Natural killer cell (primary cell): ENCODE results near the gene CLEC19A. TPM values are rescaled to one million over a fixed set of nuclear protein-coding genes. Genes with fewer than 3 reads are reported as not detected.

ENCODE experiments used
- ATAC-seq, 3 donors: fragments of 150-1000 bp in 2 of 3; fragments of 200-7000 bp in 1 of 3; cut with Tn5 transposase; 1 replicate in 1 of 3; 2 replicates in 2 of 3; pipeline ENCODE4 v1.10.0; 2021; ENCODE audit warnings: mild to moderate bottlenecking in 2 of 3, moderate library complexity in 2 of 3
- DNase-seq, 2 donors: peaks; one replicate each; pipeline versions ENCODE4 v3.0.0 to v3.0.0-alpha.2; 2013 to 2021; ENCODE audit warnings: mixed read lengths in 1 of 2
- H3K27ac ChIP-seq: one replicate; pipeline ENCODE4 v1.5.1; 2013; ENCODE audit warnings: mild to moderate bottlenecking, low read length
- H3K27me3 ChIP-seq: one replicate; pipeline ENCODE4 v1.6.1; 2013; ENCODE audit warnings: low read length; ENCODE audit not compliant: control insufficient read depth, insufficient read depth
- H3K36me3 ChIP-seq: one replicate; pipeline ENCODE4 v1.6.1; 2013; ENCODE audit warnings: low read length; ENCODE audit not compliant: control insufficient read depth, insufficient read depth
- H3K4me1 ChIP-seq: one replicate; pipeline ENCODE4 v1.6.1; 2013; ENCODE audit warnings: low read length; ENCODE audit not compliant: control insufficient read depth, insufficient read depth
- H3K4me3 ChIP-seq: one replicate; pipeline ENCODE4 v1.5.1; 2013; ENCODE audit warnings: low read length
- H3K9me3 ChIP-seq: one replicate; pipeline ENCODE4 v1.6.1; 2013; ENCODE audit warnings: low read length; ENCODE audit not compliant: control insufficient read depth, insufficient read depth
- H3K27ac Mint-ChIP-seq, 2 donors: one replicate each; pipeline ENCODE4 v1.8.0; 2022; ENCODE audit warnings: mild to moderate bottlenecking in 2 of 2, mixed read lengths in 2 of 2, moderate library complexity in 1 of 2
- H3K27me3 Mint-ChIP-seq, 2 donors: one replicate each; pipeline ENCODE4 v1.8.0; 2022; ENCODE audit warnings: low read depth in 2 of 2, mixed read lengths in 2 of 2
- H3K36me3 Mint-ChIP-seq: one replicate; pipeline ENCODE4 v1.8.0; 2022; ENCODE audit warnings: mixed read lengths
- H3K4me1 Mint-ChIP-seq, 2 donors: one replicate each; pipeline ENCODE4 v1.8.0; 2022; ENCODE audit warnings: mixed read lengths in 2 of 2
- H3K4me3 Mint-ChIP-seq: one replicate; pipeline ENCODE4 v1.8.0; 2022; ENCODE audit warnings: mild to moderate bottlenecking, moderate library complexity, mixed read lengths
- H3K9me3 Mint-ChIP-seq, 2 donors: one replicate each; pipeline ENCODE4 v1.8.0; 2022; ENCODE audit warnings: mixed read lengths in 2 of 2
- WGBS: methylation state at CpG from one replicate; pipeline ENCODE4 v1.1.7; 2013; ENCODE audit warnings: missing lambda C conversion rate; ENCODE audit not compliant: insufficient coverage; 5-methylcytosine and 5-hydroxymethylcytosine counted together
- intact Hi-C: fragments of 100-400 bp; cut with micrococcal nuclease; formaldehyde crosslinking; loops from one replicate; pipeline ENCODE4 v1.14.2; 2022
- total RNA-seq, 4 donors: library from RNA; stranded (reverse); fragments of 120-200 nt in 1 of 4; gene quantifications; one replicate each; pipeline versions ENCODE4 v1.2.3 to v1.2.4, GENCODE V29; 2013 to 2022
- TF ChIP-seq, protein P1 (sequence below): fragments of 200-600 bp; IDR thresholded peaks from one replicate; pipeline ENCODE4 v1.8.0; 2022; ENCODE audit warnings: antibody characterized with exemption

The CLEC19A gene
- total RNA-seq, 3 donors from 2014 or later (not counting 1 experiment from before 2014, with no cell fraction given): not detected

GRCh38 chr16:19354371-19354770, 68.8 kb downstream of the CLEC19A start:
- no peak for DNase-seq
- intact Hi-C loops: no loop called here
- H3K27ac ChIP-seq: no peak overlapping the region
- no peaks in the 10 kb centered on the region for H3K27me3 ChIP-seq
- no peak overlapping the region for H3K4me3 ChIP-seq
- H3K9me3 ChIP-seq: no peaks in the 10 kb centered on the region
- Mint-ChIP-seq H3K27me3 (no peaks in the 10 kb centered on the region), H3K9me3 (no peaks in the 10 kb centered on the region), H3K36me3 (no peaks in the 10 kb centered on the region), H3K4me1 (no peaks in the 10 kb centered on the region), H3K4me3 (no peak overlapping the region), H3K27ac (no peak overlapping the region)
- no peak for ATAC-seq
- WGBS: 92% methylated on average over 2 of the region's 2 CpGs
- no peaks in the 10 kb centered on the region for H3K4me1 ChIP-seq
- H3K36me3 ChIP-seq: no peaks in the 10 kb centered on the region
- TF ChIP-seq, protein P1, sequence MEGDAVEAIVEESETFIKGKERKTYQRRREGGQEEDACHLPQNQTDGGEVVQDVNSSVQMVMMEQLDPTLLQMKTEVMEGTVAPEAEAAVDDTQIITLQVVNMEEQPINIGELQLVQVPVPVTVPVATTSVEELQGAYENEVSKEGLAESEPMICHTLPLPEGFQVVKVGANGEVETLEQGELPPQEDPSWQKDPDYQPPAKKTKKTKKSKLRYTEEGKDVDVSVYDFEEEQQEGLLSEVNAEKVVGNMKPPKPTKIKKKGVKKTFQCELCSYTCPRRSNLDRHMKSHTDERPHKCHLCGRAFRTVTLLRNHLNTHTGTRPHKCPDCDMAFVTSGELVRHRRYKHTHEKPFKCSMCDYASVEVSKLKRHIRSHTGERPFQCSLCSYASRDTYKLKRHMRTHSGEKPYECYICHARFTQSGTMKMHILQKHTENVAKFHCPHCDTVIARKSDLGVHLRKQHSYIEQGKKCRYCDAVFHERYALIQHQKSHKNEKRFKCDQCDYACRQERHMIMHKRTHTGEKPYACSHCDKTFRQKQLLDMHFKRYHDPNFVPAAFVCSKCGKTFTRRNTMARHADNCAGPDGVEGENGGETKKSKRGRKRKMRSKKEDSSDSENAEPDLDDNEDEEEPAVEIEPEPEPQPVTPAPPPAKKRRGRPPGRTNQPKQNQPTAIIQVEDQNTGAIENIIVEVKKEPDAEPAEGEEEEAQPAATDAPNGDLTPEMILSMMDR: no peak

DNA sequence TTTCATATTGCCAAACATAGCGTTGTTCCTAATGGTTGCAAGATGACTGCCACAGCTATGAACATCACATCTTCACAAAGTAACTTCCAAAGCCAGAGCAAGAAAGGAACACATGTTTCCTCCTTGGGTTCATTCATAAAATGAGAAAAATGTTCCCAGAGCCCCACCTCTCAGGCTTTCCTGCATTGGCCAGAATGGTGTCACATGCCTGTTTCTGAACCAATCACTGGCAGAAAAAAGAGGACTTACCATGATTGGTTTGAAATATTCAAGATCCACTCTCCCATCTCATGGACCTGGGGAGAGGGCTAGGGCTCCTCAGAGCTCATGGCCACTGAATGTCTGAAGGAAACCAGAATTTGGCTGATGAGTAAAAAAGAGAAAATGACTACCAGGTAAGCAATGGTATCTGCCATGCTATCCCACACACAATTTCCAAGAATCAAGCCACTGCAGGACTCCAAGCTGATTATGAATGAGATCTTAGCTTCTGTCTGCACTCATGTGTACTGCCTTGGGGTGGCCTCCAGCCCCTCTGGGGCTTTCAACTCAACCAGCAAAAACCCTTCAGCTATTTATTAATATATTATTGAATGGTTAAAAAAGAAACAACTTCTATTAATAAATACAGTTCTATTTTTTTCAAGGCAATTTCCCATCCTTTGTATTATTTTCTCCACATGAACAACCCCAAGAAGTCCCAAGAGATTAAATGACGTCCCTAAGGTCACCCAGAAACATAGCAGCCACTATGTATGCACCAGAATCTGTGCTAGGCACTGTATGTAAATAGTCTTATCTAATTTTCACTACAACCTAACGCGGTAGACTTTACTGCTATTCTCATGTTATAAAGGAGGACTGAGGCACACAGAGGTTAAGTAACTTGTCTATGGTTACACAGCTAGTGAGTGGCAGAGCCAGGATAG, 70.8 kb downstream of the CLEC19A start:
- no peak for ATAC-seq
- no peaks in the 10 kb centered on the region for H3K4me1 Mint-ChIP-seq
- 95% methylated on average over 3 of the region's 4 CpGs for whole genome bisulfite sequencing
- no peaks in the 10 kb centered on the region for H3K4me1 ChIP-seq
- no peak overlapping the region for H3K27ac Mint-ChIP-seq
- H3K27ac ChIP-seq: no peak overlapping the region
- TF ChIP-seq, protein P1: no peak
- no peak overlapping the region for H3K4me3 ChIP-seq
- no peaks in the 10 kb centered on the region for H3K9me3 ChIP-seq
- H3K27me3 ChIP-seq: no peaks in the 10 kb centered on the region
- no peaks in the 10 kb centered on the region for H3K36me3 Mint-ChIP-seq
- no peak overlapping the region for H3K4me3 Mint-ChIP-seq
- H3K27me3 Mint-ChIP-seq: no peaks in the 10 kb centered on the region
- no peak for DNase-seq
- no peaks in the 10 kb centered on the region for H3K36me3 ChIP-seq
- intact Hi-C loops: no loop called here
- H3K9me3 Mint-ChIP-seq: no peaks in the 10 kb centered on the region

DNA sequence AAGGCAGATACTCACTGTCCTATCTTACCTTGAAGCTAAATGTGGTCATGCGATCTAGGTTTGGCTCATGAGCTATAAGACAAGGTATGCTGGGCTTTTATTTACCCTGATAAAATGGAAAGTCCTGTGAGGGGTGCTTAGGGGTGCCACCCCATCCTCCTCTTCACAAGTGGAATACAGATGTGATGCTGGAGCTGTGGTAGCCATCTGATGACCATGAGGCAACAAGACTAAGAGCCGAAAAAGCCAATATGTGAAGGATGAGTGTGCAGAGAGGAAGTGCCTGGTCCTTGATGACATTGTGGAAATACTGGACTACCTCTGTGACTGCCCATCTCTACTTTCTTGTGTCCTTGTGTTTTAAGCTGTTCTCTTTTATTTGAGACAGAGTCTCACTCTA, 74.0 kb downstream of the CLEC19A start:
- H3K36me3 ChIP-seq: no peaks in the 10 kb centered on the region
- ATAC-seq (no peak), DNase-seq (no peak)
- no peaks in the 10 kb centered on the region for H3K9me3 Mint-ChIP-seq
- H3K9me3 ChIP-seq: no peaks in the 10 kb centered on the region
- 97% methylated on average over 2 of the region's 2 CpGs for WGBS
- intact Hi-C loops: no loop called here
- TF ChIP-seq, protein P1: no peak
- H3K27me3 ChIP-seq: no peaks in the 10 kb centered on the region
- H3K4me1 ChIP-seq: no peaks in the 10 kb centered on the region
- no peaks in the 10 kb centered on the region for H3K27me3 Mint-ChIP-seq
- no peak overlapping the region for H3K27ac Mint-ChIP-seq
- H3K4me1 Mint-ChIP-seq: no peaks in the 10 kb centered on the region
- H3K36me3 Mint-ChIP-seq: no peaks in the 10 kb centered on the region
- H3K27ac ChIP-seq: no peak overlapping the region
- H3K4me3 Mint-ChIP-seq: no peak overlapping the region
- no peak overlapping the region for H3K4me3 ChIP-seq

Other genes starting within 250 kb of the CLEC19A start
- gene COQ7, start 218.1 kb upstream of the CLEC19A start, total RNA-seq: 10 to 100 TPM; 16.3 to 17.9 (median 17.1) TPM
- gene ITPRIPL2, start 171.8 kb upstream of the CLEC19A start, total RNA-seq: 1 to 10 TPM in 2 of 3 donors, under 1 TPM in 1; 0.18 to 5.7 (median 2.5) TPM
- 1 to 10 TPM in 1 of 3 donors, under 1 TPM in 1, not detected in 1; 0.65 to 1.6 TPM for gene SYT17, start 117.5 kb upstream of the CLEC19A start, total RNA-seq
- gene TMC5, start 132.2 kb downstream of the CLEC19A start, total RNA-seq: not detected
- gene GDE1, start 236.4 kb downstream of the CLEC19A start, total RNA-seq: 10 to 100 TPM; 35.5 to 40.4 (median 35.9) TPM
- 10 to 100 TPM; 14.1 to 18.0 (median 17.5) TPM for gene CCP110, start 238.2 kb downstream of the CLEC19A start, total RNA-seq